A673 (cell line): ENCODE data around the gene ERICH6B.

Experiments
- EZH2 ChIP-seq: fragments of 200-600 bp; sonication (generic); IDR thresholded peaks from 2 replicates; pipeline ENCODE4 v1.6.1; 2017; ENCODE audit warnings: borderline replicate concordance, low read depth, mild to moderate bottlenecking, mixed read lengths, antibody characterized with exemption, low read length; ENCODE audit not compliant: poor library complexity, severe bottlenecking
- TF ChIP-seq, protein P1 (sequence below): fragments of 300-800, 200-600 bp; sonication (generic); conservative IDR thresholded peaks from 2 replicates; pipeline ENCODE4 v1.5.1; 2017; ENCODE audit warnings: low read depth, mild to moderate bottlenecking, antibody characterized with exemption, low read length, moderate library complexity, mixed read lengths

DNA sequence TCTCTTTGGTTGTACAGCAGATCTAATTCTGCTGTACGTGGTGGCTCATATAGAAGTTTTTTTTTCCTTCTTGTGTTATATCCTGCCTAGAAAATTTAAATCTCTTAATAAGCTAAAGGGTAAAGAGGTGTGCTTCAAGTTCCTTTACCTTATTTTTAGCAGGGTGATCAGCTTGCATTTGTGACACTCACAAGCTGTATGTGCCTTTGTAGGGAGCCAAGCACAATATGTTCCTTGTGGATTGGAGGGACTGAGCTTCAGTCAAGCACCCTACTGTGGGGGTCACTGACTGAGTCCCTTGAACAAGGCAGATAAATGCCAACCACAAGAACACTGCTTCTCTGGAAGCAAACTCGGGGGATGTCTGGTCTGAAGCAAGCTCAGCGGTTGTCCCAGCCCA lies 12.6 kb upstream of the ERICH6B start:
- TF ChIP-seq, protein P1, sequence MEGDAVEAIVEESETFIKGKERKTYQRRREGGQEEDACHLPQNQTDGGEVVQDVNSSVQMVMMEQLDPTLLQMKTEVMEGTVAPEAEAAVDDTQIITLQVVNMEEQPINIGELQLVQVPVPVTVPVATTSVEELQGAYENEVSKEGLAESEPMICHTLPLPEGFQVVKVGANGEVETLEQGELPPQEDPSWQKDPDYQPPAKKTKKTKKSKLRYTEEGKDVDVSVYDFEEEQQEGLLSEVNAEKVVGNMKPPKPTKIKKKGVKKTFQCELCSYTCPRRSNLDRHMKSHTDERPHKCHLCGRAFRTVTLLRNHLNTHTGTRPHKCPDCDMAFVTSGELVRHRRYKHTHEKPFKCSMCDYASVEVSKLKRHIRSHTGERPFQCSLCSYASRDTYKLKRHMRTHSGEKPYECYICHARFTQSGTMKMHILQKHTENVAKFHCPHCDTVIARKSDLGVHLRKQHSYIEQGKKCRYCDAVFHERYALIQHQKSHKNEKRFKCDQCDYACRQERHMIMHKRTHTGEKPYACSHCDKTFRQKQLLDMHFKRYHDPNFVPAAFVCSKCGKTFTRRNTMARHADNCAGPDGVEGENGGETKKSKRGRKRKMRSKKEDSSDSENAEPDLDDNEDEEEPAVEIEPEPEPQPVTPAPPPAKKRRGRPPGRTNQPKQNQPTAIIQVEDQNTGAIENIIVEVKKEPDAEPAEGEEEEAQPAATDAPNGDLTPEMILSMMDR, result no peak
- no peak for TF ChIP-seq EZH2
